Ascending aorta (tissue), 2 donors: ENCODE results near the gene TOGARAM2. TPM values are rescaled to one million over a fixed set of nuclear protein-coding genes. Genes with fewer than 3 reads are reported as not detected.

ENCODE experiments used
- DNase-seq, 2 donors: peaks; one replicate each; pipeline ENCODE4 v3.0.0-alpha.2; 2019; ENCODE audit warnings: low spot score in 2 of 2
- H3K27ac ChIP-seq, 2 donors: fragments of 200-600 bp; sonication (generic); one replicate each; pipeline ENCODE4 v1.5.1; 2016 to 2017; ENCODE audit warnings: mild to moderate bottlenecking in 1 of 2
- H3K27me3 ChIP-seq: fragments of 200-600 bp; sonication (generic); one replicate; pipeline ENCODE4 v1.5.1; 2017
- H3K36me3 ChIP-seq, 2 donors: fragments of 200-600 bp; sonication (generic); one replicate each; pipeline ENCODE4 v1.5.1; 2016
- H3K4me1 ChIP-seq, 2 donors: fragments of 200-600 bp; sonication (generic); one replicate each; pipeline ENCODE4 v1.5.1; 2016 to 2017; ENCODE audit warnings: mild to moderate bottlenecking in 1 of 2
- H3K4me3 ChIP-seq, 2 donors: fragments of 200-600 bp; sonication (generic); one replicate each; pipeline ENCODE4 v1.5.1; 2016 to 2017; ENCODE audit warnings: mild to moderate bottlenecking in 1 of 2
- H3K9me3 ChIP-seq, 2 donors: fragments of 200-600 bp; sonication (generic); one replicate each; pipeline ENCODE4 v1.5.1; 2016
- CTCF ChIP-seq, 3 experiments: fragments of 200-600 bp in 2 of 3; fragments of 450-650 bp in 1 of 3; sonication (generic) in 2 of 3; IDR thresholded peaks; one replicate each; pipeline ENCODE4 v1.5.1; 2016 to 2019; ENCODE audit warnings: antibody characterized with exemption in 3 of 3, mild to moderate bottlenecking in 1 of 3, moderate library complexity in 1 of 3
- intact Hi-C: fragments of 100-400 bp; cut with DNase I; formaldehyde crosslinking; loops from one replicate; pipeline ENCODE4 v1.15.1; 2023
- total RNA-seq: library from RNA; depleted of rRNA; stranded (reverse); fragments of >200 nt; gene quantifications from one replicate; pipeline ENCODE4 v1.1.0, GENCODE V29; 2016

TOGARAM2 gene
- total RNA-seq, 1 donor from 2014 or later: not detected

GRCh38 chr2:28949190-28949589, 31.9 kb upstream of the TOGARAM2 start:
- no peak for DNase-seq
- H3K4me1 ChIP-seq: no peaks in the 10 kb centered on the region
- intact Hi-C loops: no loop called here
- H3K27me3 ChIP-seq: no peaks in the 10 kb centered on the region
- H3K27ac ChIP-seq: no peak overlapping the region
- H3K9me3 ChIP-seq: no peaks in the 10 kb centered on the region
- TF ChIP-seq CTCF (IDR thresholded peaks at IDR 0.05): no peak
- no peak overlapping the region for H3K4me3 ChIP-seq
- peaks cover 29 to 46% of the 10 kb centered on the region in 2 donors for H3K36me3 ChIP-seq

GRCh38 chr2:28949617-28950305, 31.3 kb upstream of the TOGARAM2 start:
- TF ChIP-seq CTCF (IDR thresholded peaks at IDR 0.05): no peak
- Histone ChIP-seq H3K36me3 (peaks cover 24 to 40% of the 10 kb centered on the region in 2 donors), H3K4me1 (no peaks in the 10 kb centered on the region), H3K27ac (no peak overlapping the region), H3K4me3 (no peak overlapping the region), H3K27me3 (no peaks in the 10 kb centered on the region), H3K9me3 (no peaks in the 10 kb centered on the region)
- DNase-seq: no peak
- intact Hi-C loops: loop anchor here (10.0 kb wide), 1 partner anchor 1125 kb away; no protein-coding TSS in a partner anchor

DNA sequence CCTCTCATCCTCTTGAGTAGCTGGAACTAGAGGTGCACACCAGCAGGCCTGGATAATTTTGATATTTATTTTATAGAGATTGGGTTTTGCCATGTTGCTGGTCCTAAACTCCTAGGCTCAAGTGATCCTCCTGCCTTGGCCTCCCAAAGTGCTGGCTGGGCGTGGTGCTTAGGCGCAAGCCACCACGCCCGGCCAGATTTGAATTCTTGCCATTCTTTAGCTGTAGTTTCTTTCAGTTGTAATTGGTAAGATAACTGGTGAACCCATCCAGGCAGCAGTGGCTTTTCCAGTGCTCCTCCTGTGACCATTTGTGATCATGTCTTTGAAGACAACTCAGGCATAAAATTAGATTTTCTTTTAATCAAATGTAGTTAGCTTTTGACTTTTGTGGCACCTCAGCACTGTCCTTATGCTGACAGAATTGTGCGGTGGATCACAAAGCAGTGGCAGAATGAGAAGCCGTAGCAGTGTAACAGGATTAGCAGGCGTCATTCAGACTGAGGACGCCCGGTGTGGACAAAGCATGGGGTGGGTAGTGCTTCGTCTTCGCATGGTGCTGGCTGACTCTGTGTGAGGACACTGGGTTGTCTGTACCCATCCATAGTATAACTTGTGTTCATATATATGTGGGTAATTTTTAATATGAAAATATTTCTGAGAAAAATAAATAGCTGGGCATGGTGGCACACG, 30.0 kb upstream of the TOGARAM2 start:
- intact Hi-C loops: loop anchor here (10.0 kb wide), 1 partner anchor 1124 kb away; no protein-coding TSS in a partner anchor
- no peak overlapping the region for H3K4me3 ChIP-seq
- DNase-seq: no peak
- H3K27me3 ChIP-seq: no peaks in the 10 kb centered on the region
- peak overlapping the region in 1 of 2 donors; percentile 24 for H3K27ac ChIP-seq
- no peaks in the 10 kb centered on the region for H3K4me1 ChIP-seq
- TF ChIP-seq CTCF (IDR thresholded peaks at IDR 0.05): no peak
- peaks cover 13 to 29% of the 10 kb centered on the region in 2 donors for H3K36me3 ChIP-seq
- H3K9me3 ChIP-seq: no peaks in the 10 kb centered on the region

GRCh38 chr2:28951910-28952835, 28.9 kb upstream of the TOGARAM2 start:
- H3K27me3 ChIP-seq: no peaks in the 10 kb centered on the region
- no peaks in the 10 kb centered on the region for H3K4me1 ChIP-seq
- H3K36me3 ChIP-seq: peaks cover 2 to 18% of the 10 kb centered on the region in 2 donors
- no peaks in the 10 kb centered on the region for H3K9me3 ChIP-seq
- no peak overlapping the region for H3K4me3 ChIP-seq
- TF ChIP-seq CTCF (IDR thresholded peaks at IDR 0.05): no peak
- intact Hi-C loops: loop anchor here (10.0 kb wide), 1 partner anchor 1123 kb away; no protein-coding TSS in a partner anchor
- no peak for DNase-seq
- peak overlapping the region in 1 of 2 donors; percentile 24 for H3K27ac ChIP-seq

GRCh38 chr2:28952836-28953211, 28.3 kb upstream of the TOGARAM2 start:
- Histone ChIP-seq H3K4me1 (no peaks in the 10 kb centered on the region), H3K9me3 (no peaks in the 10 kb centered on the region), H3K36me3 (peaks cover 0 to 14% of the 10 kb centered on the region in 2 donors), H3K27me3 (no peaks in the 10 kb centered on the region), H3K27ac (no peak overlapping the region), H3K4me3 (no peak overlapping the region)
- no peak for DNase-seq
- intact Hi-C loops: loop anchor here (10.0 kb wide), 1 partner anchor 1122 kb away; no protein-coding TSS in a partner anchor
- no peak for TF ChIP-seq CTCF (IDR thresholded peaks at IDR 0.05)
